H1 (cell line): ENCODE measurements around the gene GRAPL.
"Not testable (repeated sequence)": the region's sequence is repeated elsewhere in the genome, so short reads cannot be mapped to it uniquely, and the experiment has no call there.

Source experiments
- CBX5 ChIP-seq: fragments of 300-800, 300-1000 bp; sonication (generic); IDR thresholded peaks from 2 replicates; pipeline ENCODE4 v1.7.1; 2016; ENCODE audit warnings: antibody characterized with exemption, low read length, low read depth
- EGR1 ChIP-seq: IDR thresholded peaks from 2 replicates; pipeline ENCODE4 v1.6.1; 2011; ENCODE audit warnings: low read depth, low read length, borderline replicate concordance
- EZH2 ChIP-seq: fragments of 200-600 bp; sonication (generic); IDR thresholded peaks from 2 replicates; pipeline ENCODE4 v1.7.1; 2012; ENCODE audit warnings: low read depth, mild to moderate bottlenecking, moderate library complexity, low read length, inconsistent platforms; ENCODE audit not compliant: severe bottlenecking
- GABPA ChIP-seq: IDR thresholded peaks from 2 replicates; pipeline ENCODE4 v1.6.1; 2011; ENCODE audit warnings: mild to moderate bottlenecking, low read length, moderate library complexity, borderline replicate concordance; ENCODE audit not compliant: insufficient read depth
- HDAC2 ChIP-seq, 2 experiments: fragments of 300-600 bp in 1 of 2; sonication (generic) in 1 of 2; IDR thresholded peaks; 2 replicates each; pipeline ENCODE4 v1.6.1; 2011 to 2012; ENCODE audit warnings: low read depth in 2 of 2, low read length in 2 of 2, mild to moderate bottlenecking in 2 of 2, moderate library complexity in 2 of 2, borderline replicate concordance in 1 of 2, inconsistent platforms in 1 of 2
- MAX ChIP-seq: IDR thresholded peaks from 2 replicates; pipeline ENCODE4 v1.6.1; 2012; ENCODE audit warnings: inconsistent platforms
- POLR2A ChIP-seq, 2 experiments: IDR thresholded peaks; 1 replicate in 1 of 2; 2 replicates in 1 of 2; pipeline ENCODE4 v1.6.1; 2011; ENCODE audit warnings: low read depth in 2 of 2, low read length in 2 of 2, mild to moderate bottlenecking in 2 of 2; ENCODE audit errors: control extremely low read depth in 1 of 2
- POLR2AphosphoS5 ChIP-seq: IDR thresholded peaks from 2 replicates; pipeline ENCODE4 v1.6.1; 2011; ENCODE audit warnings: low read depth, low read length
- SP4 ChIP-seq: IDR thresholded peaks from 2 replicates; pipeline ENCODE4 v1.6.1; 2012; ENCODE audit warnings: low read length, inconsistent platforms
- TAF1 ChIP-seq: IDR thresholded peaks from 2 replicates; pipeline ENCODE4 v1.6.1; 2011; ENCODE audit warnings: mild to moderate bottlenecking, low read depth, low read length
- TCF12 ChIP-seq: IDR thresholded peaks from 2 replicates; pipeline ENCODE4 v1.6.1; 2011; ENCODE audit warnings: low read depth, mild to moderate bottlenecking, low read length
- TEAD4 ChIP-seq: IDR thresholded peaks from 2 replicates; pipeline ENCODE4 v1.6.1; 2012; ENCODE audit warnings: low read depth, low read length, inconsistent platforms, mixed read lengths
- YY1 ChIP-seq: IDR thresholded peaks from 2 replicates; pipeline ENCODE4 v1.6.1; 2011; ENCODE audit warnings: low read depth, mild to moderate bottlenecking, low read length
- TF ChIP-seq, protein P1 (sequence below), 3 experiments: IDR thresholded peaks; 1 replicate in 2 of 3; 2 replicates in 1 of 3; pipeline versions ENCODE4 v1.5.1 to v1.6.1; 2011; ENCODE audit warnings: low read length in 3 of 3, mild to moderate bottlenecking in 3 of 3, inconsistent platforms in 2 of 3, low read depth in 1 of 3, moderate library complexity in 1 of 3; ENCODE audit not compliant: insufficient read depth in 1 of 3; ENCODE audit errors: control extremely low read depth in 1 of 3

- TF ChIP-seq, protein P1, sequence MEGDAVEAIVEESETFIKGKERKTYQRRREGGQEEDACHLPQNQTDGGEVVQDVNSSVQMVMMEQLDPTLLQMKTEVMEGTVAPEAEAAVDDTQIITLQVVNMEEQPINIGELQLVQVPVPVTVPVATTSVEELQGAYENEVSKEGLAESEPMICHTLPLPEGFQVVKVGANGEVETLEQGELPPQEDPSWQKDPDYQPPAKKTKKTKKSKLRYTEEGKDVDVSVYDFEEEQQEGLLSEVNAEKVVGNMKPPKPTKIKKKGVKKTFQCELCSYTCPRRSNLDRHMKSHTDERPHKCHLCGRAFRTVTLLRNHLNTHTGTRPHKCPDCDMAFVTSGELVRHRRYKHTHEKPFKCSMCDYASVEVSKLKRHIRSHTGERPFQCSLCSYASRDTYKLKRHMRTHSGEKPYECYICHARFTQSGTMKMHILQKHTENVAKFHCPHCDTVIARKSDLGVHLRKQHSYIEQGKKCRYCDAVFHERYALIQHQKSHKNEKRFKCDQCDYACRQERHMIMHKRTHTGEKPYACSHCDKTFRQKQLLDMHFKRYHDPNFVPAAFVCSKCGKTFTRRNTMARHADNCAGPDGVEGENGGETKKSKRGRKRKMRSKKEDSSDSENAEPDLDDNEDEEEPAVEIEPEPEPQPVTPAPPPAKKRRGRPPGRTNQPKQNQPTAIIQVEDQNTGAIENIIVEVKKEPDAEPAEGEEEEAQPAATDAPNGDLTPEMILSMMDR (IDR thresholded peaks at IDR 0.05; ENCODE audit: control extremely low read depth in 1 of 3, insufficient read depth in 1 of 3, low read depth in 1 of 3, low read length in 3 of 3): not testable (repeated sequence)
- TF ChIP-seq POLR2A (IDR thresholded peaks at IDR 0.05; ENCODE audit: control extremely low read depth in 1 of 2, low read depth in 2 of 2, low read length in 2 of 2); EZH2; POLR2AphosphoS5; MAX; TEAD4; TAF1; CBX5; TCF12; GABPA; HDAC2 (IDR thresholded peaks at IDR 0.05; ENCODE audit: borderline replicate concordance in 1 of 2, low read depth in 2 of 2, low read length in 2 of 2); YY1; SP4; EGR1: not testable (repeated sequence)
Measured at GRCh38 chr17:19136138-19136537, 8.7 kb downstream of the GRAPL start.
